MM.1S (cell line): ENCODE measurements around the gene CLRN2.

ENCODE experiments used
- DNase-seq: peaks from one replicate; pipeline ENCODE4 v3.0.0-alpha.2; 2015
- H2AFZ ChIP-seq: fragments of 300-600 bp; sonication (generic); 2 replicates; pipeline ENCODE4 v1.6.0; 2016; ENCODE audit warnings: antibody characterized with exemption, low read length
- H3F3A ChIP-seq: fragments of 300-600 bp; sonication (generic); 2 replicates; pipeline ENCODE4 v1.6.1; 2016; ENCODE audit warnings: mild to moderate bottlenecking, antibody characterized with exemption, low read length, moderate library complexity, mixed read lengths; ENCODE audit not compliant: insufficient read depth
- H3K27ac ChIP-seq: fragments of 300-600 bp; sonication (generic); 2 replicates; pipeline ENCODE4 v1.5.1; 2016; ENCODE audit warnings: mild to moderate bottlenecking, low read length
- H3K27me3 ChIP-seq: fragments of 300-600 bp; sonication (generic); replicated peaks from 2 replicates; pipeline ENCODE4 v1.6.0; 2016; ENCODE audit warnings: low read length; ENCODE audit not compliant: insufficient read depth
- H3K36me3 ChIP-seq: fragments of 300-600 bp; sonication (generic); replicated peaks from 2 replicates; pipeline ENCODE4 v1.6.1; 2016; ENCODE audit warnings: mild to moderate bottlenecking, low read length, mixed read lengths; ENCODE audit not compliant: insufficient read depth
- H3K4me1 ChIP-seq: fragments of 300-600 bp; sonication (generic); 2 replicates; pipeline ENCODE4 v1.6.1; 2016; ENCODE audit warnings: low read length, mixed read lengths
- H3K4me2 ChIP-seq: fragments of 300-600 bp; sonication (generic); 2 replicates; pipeline ENCODE4 v1.6.0; 2016; ENCODE audit warnings: low read depth, low read length
- H3K4me3 ChIP-seq: fragments of 300-600 bp; sonication (generic); 2 replicates; pipeline ENCODE4 v1.5.1; 2016; ENCODE audit warnings: low read length, mixed read lengths
- H3K79me2 ChIP-seq: fragments of 300-600 bp; sonication (generic); 2 replicates; pipeline ENCODE4 v1.6.1; 2016; ENCODE audit warnings: mixed run types, low read length, mixed read lengths
- H3K9ac ChIP-seq: fragments of 300-600 bp; sonication (generic); 2 replicates; pipeline ENCODE4 v1.6.1; 2016; ENCODE audit warnings: low read length, mixed read lengths
- H3K9me2 ChIP-seq: fragments of 300-600 bp; sonication (generic); replicated peaks from 2 replicates; pipeline ENCODE4 v1.6.1; 2016; ENCODE audit warnings: mild to moderate bottlenecking, low read length, mixed read lengths; ENCODE audit not compliant: insufficient read depth
- H3K9me3 ChIP-seq: fragments of 300-600 bp; sonication (generic); replicated peaks from 2 replicates; pipeline ENCODE4 v1.6.1; 2016; ENCODE audit warnings: mild to moderate bottlenecking, low read length, mixed read lengths; ENCODE audit not compliant: insufficient read depth
- H4K20me1 ChIP-seq: fragments of 300-600 bp; sonication (generic); 2 replicates; pipeline ENCODE4 v1.6.1; 2016; ENCODE audit warnings: mild to moderate bottlenecking, low read length, moderate library complexity, mixed read lengths; ENCODE audit not compliant: insufficient read depth
- EZH2 ChIP-seq: fragments of 300-600 bp; sonication (generic); optimal IDR thresholded peaks from 2 replicates; pipeline ENCODE3; 2017; ENCODE audit warnings: low read depth, mild to moderate bottlenecking, antibody characterized with exemption, low read length, mixed read lengths
- EZH2phosphoT487 ChIP-seq: fragments of 300-600 bp; sonication (generic); IDR thresholded peaks from 2 replicates; pipeline ENCODE4 v1.6.1; 2018; ENCODE audit warnings: antibody characterized with exemption, low read length
- TF ChIP-seq, protein P1 (sequence below): fragments of 300-600 bp; sonication (generic); IDR thresholded peaks from 2 replicates; pipeline ENCODE4 v1.5.1; 2016; ENCODE audit warnings: antibody characterized with exemption, low read length, mixed read lengths

The CLRN2 gene

DNA sequence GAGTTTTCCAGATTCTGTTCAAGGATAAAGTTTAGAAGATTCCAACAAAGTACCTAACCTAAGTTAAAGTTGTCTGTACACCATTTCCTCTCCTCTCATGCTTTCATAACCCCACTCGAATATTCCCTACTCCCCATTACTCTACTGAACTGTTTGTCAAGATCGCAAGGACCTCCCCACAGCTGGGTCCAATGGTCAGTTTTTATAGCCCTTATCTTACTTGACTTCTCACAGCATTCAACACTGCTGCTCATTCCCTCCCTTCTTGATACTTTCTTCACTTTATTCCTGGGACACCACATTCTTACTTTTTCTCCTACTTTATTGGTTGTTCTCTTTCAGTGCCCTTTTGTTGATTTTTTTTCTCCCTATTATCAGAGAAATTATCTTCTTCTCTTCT lies 34.0 kb upstream of the CLRN2 start:
- H4K20me1 ChIP-seq: no peaks in the 10 kb centered on the region
- no peaks in the 10 kb centered on the region for H3K9me2 ChIP-seq
- H3K9me3 ChIP-seq: no peaks in the 10 kb centered on the region
- no peaks in the 10 kb centered on the region for H3K79me2 ChIP-seq
- no peaks in the 10 kb centered on the region for H3F3A ChIP-seq
- TF ChIP-seq EZH2 (no peak), EZH2phosphoT487 (no peak)
- TF ChIP-seq, protein P1, sequence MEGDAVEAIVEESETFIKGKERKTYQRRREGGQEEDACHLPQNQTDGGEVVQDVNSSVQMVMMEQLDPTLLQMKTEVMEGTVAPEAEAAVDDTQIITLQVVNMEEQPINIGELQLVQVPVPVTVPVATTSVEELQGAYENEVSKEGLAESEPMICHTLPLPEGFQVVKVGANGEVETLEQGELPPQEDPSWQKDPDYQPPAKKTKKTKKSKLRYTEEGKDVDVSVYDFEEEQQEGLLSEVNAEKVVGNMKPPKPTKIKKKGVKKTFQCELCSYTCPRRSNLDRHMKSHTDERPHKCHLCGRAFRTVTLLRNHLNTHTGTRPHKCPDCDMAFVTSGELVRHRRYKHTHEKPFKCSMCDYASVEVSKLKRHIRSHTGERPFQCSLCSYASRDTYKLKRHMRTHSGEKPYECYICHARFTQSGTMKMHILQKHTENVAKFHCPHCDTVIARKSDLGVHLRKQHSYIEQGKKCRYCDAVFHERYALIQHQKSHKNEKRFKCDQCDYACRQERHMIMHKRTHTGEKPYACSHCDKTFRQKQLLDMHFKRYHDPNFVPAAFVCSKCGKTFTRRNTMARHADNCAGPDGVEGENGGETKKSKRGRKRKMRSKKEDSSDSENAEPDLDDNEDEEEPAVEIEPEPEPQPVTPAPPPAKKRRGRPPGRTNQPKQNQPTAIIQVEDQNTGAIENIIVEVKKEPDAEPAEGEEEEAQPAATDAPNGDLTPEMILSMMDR: no peak
- H2AFZ ChIP-seq: no peak overlapping the region
- no peaks in the 10 kb centered on the region for H3K27me3 ChIP-seq
- no peaks in the 10 kb centered on the region for H3K4me1 ChIP-seq
- no peak for DNase-seq
- no peak overlapping the region for H3K9ac ChIP-seq
- no peaks in the 10 kb centered on the region for H3K36me3 ChIP-seq
- H3K27ac ChIP-seq: no peak overlapping the region
- H3K4me2 ChIP-seq: no peak overlapping the region
- H3K4me3 ChIP-seq: no peak overlapping the region

GRCh38 chr4:17482716-17483115 lies 32.2 kb upstream of the CLRN2 start:
- H4K20me1 ChIP-seq: no peaks in the 10 kb centered on the region

DNA sequence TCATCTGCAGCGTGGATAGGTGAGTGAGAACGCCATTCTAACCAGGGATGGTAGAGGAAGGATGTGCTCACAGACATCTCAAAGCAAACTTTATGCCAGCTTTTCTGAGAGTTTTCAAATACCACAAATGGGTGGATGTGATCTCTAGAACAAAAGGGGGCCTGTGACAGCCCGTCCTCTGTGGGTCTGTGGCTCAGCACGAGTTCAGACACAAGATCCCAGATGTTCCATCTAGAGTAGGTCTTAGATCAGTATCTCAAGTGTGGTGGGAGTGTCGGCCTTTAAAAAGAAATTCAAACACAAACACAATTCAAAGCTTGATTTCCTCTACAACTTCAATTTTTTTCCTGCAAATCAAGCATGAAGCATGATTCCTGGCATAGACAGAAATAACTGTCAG lies 25.8 kb upstream of the CLRN2 start:
- Histone ChIP-seq H3K4me3 (no peak overlapping the region), H3F3A (no peaks in the 10 kb centered on the region), H3K9ac (no peak overlapping the region), H3K4me2 (no peak overlapping the region), H3K36me3 (peaks cover 12% of the 10 kb centered on the region; the same call in 1 of the 2 replicates), H4K20me1 (no peaks in the 10 kb centered on the region), H3K9me2 (no peaks in the 10 kb centered on the region), H3K4me1 (no peaks in the 10 kb centered on the region), H2AFZ (no peak overlapping the region), H3K27me3 (no peaks in the 10 kb centered on the region), H3K79me2 (no peaks in the 10 kb centered on the region), H3K9me3 (no peaks in the 10 kb centered on the region), H3K27ac (no peak overlapping the region)
- TF ChIP-seq, protein P1: no peak
- TF ChIP-seq EZH2 (no peak), EZH2phosphoT487 (no peak)
- no peak for DNase-seq

More at GRCh38 chr4:17482716-17483115, 32.2 kb upstream of the CLRN2 start:
- TF ChIP-seq EZH2phosphoT487 (no peak), EZH2 (no peak)
- TF ChIP-seq, protein P1: no peak
- no peak overlapping the region for H2AFZ ChIP-seq
- peaks cover 4% of the 10 kb centered on the region; the same call in 1 of the 2 replicates for H3K36me3 ChIP-seq
- no peak overlapping the region for H3K4me3 ChIP-seq
- H3K9me3 ChIP-seq: no peaks in the 10 kb centered on the region
- no peaks in the 10 kb centered on the region for H3K27me3 ChIP-seq
- no peak overlapping the region for H3K9ac ChIP-seq
- H3F3A ChIP-seq: no peaks in the 10 kb centered on the region
- H3K4me2 ChIP-seq: no peak overlapping the region
- DNase-seq: no peak
- no peaks in the 10 kb centered on the region for H3K9me2 ChIP-seq
- H3K27ac ChIP-seq: no peak overlapping the region
- H3K79me2 ChIP-seq: no peaks in the 10 kb centered on the region
- H3K4me1 ChIP-seq: no peaks in the 10 kb centered on the region
